HepG2 (cell line): Measurements from ENCODE around the gene RBP5. TPM values are rescaled to one million over a fixed set of nuclear protein-coding genes. Genes with fewer than 3 reads are reported as not detected.

ENCODE experiments used
- CCDC6 ChIP-seq: sonication (generic); formaldehyde crosslinking; IDR thresholded peaks from 2 replicates; pipeline ENCODE4 v1.8.1; 2022; ENCODE audit warnings: mild to moderate bottlenecking, missing genetic modification reagents, moderate library complexity
- DZIP1 ChIP-seq: sonication (generic); formaldehyde crosslinking; IDR thresholded peaks from 2 replicates; pipeline ENCODE4 v1.5.0; 2020; ENCODE audit warnings: mild to moderate bottlenecking, missing genetic modification reagents
- EEA1 ChIP-seq: sonication (generic); formaldehyde crosslinking; IDR thresholded peaks from 2 replicates; pipeline ENCODE4 v1.5.1; 2020; ENCODE audit warnings: mild to moderate bottlenecking, missing genetic modification reagents, borderline replicate concordance
- ELF4 ChIP-seq: sonication (generic); formaldehyde crosslinking; IDR thresholded peaks from 2 replicates; pipeline ENCODE4 v1.5.0; 2020; ENCODE audit warnings: missing genetic modification reagents, mild to moderate bottlenecking, moderate library complexity, borderline replicate concordance
- ETV5 ChIP-seq: IDR thresholded peaks from 2 replicates; pipeline ENCODE4 v1.6.1; 2018; ENCODE audit warnings: missing biosample characterization, missing genetic modification reagents, inconsistent platforms, borderline replicate concordance
- FOXM1 ChIP-seq: sonication (generic); formaldehyde crosslinking; IDR thresholded peaks from 2 replicates; pipeline ENCODE4 v1.5.0; 2020; ENCODE audit warnings: missing genetic modification reagents
- HMG20A ChIP-seq: IDR thresholded peaks from 2 replicates; pipeline ENCODE4 v1.6.1; 2016; ENCODE audit warnings: borderline replicate concordance
- IRX3 ChIP-seq: sonication (generic); formaldehyde crosslinking; IDR thresholded peaks from 2 replicates; pipeline ENCODE4 v1.8.1; 2023; ENCODE audit warnings: mild to moderate bottlenecking, low read depth, missing genetic modification reagents, borderline replicate concordance
- MIER2 ChIP-seq: IDR thresholded peaks from 2 replicates; pipeline ENCODE4 v1.6.1; 2016; ENCODE audit warnings: missing biosample characterization, missing genetic modification reagents
- NFYB ChIP-seq: sonication (generic); formaldehyde crosslinking; IDR thresholded peaks from 2 replicates; pipeline ENCODE4 v1.4.0; 2020; ENCODE audit warnings: missing genetic modification reagents
- NR2C2 ChIP-seq: sonication (generic); formaldehyde crosslinking; IDR thresholded peaks from 2 replicates; pipeline ENCODE4 v1.4.0; 2020; ENCODE audit warnings: missing genetic modification reagents, mild to moderate bottlenecking, moderate library complexity, borderline replicate concordance
- TAF1 ChIP-seq: sonication (generic); formaldehyde crosslinking; IDR thresholded peaks from 2 replicates; pipeline ENCODE4 v1.4.0; 2020; ENCODE audit warnings: missing genetic modification reagents
- TRIM24 ChIP-seq: sonication (generic); formaldehyde crosslinking; IDR thresholded peaks from 2 replicates; pipeline ENCODE4 v1.8.0; 2022; ENCODE audit warnings: mild to moderate bottlenecking, missing genetic modification reagents
- ZBTB34 ChIP-seq: sonication (generic); formaldehyde crosslinking; IDR thresholded peaks from 2 replicates; pipeline ENCODE4 v1.8.0; 2022; ENCODE audit warnings: mild to moderate bottlenecking, missing genetic modification reagents
- ZFP36L2 ChIP-seq: sonication (generic); formaldehyde crosslinking; IDR thresholded peaks from 2 replicates; pipeline ENCODE4 v1.4.0; 2020; ENCODE audit warnings: missing genetic modification reagents
- ZNF256 ChIP-seq: sonication (generic); formaldehyde crosslinking; conservative IDR thresholded peaks from 2 replicates; pipeline ENCODE4 v1.4.0; 2020; ENCODE audit warnings: missing genetic modification reagents
- ZNF33B ChIP-seq: sonication (generic); formaldehyde crosslinking; IDR thresholded peaks from 2 replicates; pipeline ENCODE4 v1.5.1; 2020; ENCODE audit warnings: mild to moderate bottlenecking, missing genetic modification reagents
- ZNF430 ChIP-seq: sonication (generic); formaldehyde crosslinking; IDR thresholded peaks from 2 replicates; pipeline ENCODE4 v1.9.0; 2021; ENCODE audit warnings: mild to moderate bottlenecking, missing genetic modification reagents
- ZNF441 ChIP-seq: sonication (generic); formaldehyde crosslinking; IDR thresholded peaks from 2 replicates; pipeline ENCODE4 v1.7.0; 2021; ENCODE audit warnings: missing genetic modification reagents, borderline replicate concordance
- ZNF484 ChIP-seq: sonication (generic); formaldehyde crosslinking; IDR thresholded peaks from 2 replicates; pipeline ENCODE4 v1.5.1; 2020; ENCODE audit warnings: mild to moderate bottlenecking, low read depth, missing genetic modification reagents, borderline replicate concordance
- ZNF678 ChIP-seq: sonication (generic); formaldehyde crosslinking; IDR thresholded peaks from 2 replicates; pipeline ENCODE4 v1.4.0; 2020; ENCODE audit warnings: mild to moderate bottlenecking, missing genetic modification reagents
- ZXDC ChIP-seq: sonication (generic); formaldehyde crosslinking; IDR thresholded peaks from 2 replicates; pipeline ENCODE4 v1.5.0; 2020; ENCODE audit warnings: mild to moderate bottlenecking, missing genetic modification reagents
- polyA plus RNA-seq, 8 experiments: library from polyadenylated mRNA; depleted of rRNA in 3 of 8; stranded (reverse) in 7 of 8; unstranded in 1 of 8; fragments of >200 nt; fragmentation: Illumina TruSeq in 4 of 8; extraction: Trizol in 4 of 8; gene quantifications; 2 replicates each; pipeline versions ENCODE4 v1.2.1 to v1.2.3, GENCODE V29; 2011 to 2016; ENCODE audit warnings: low read depth in 4 of 8, missing spikeins in 1 of 8, mixed read lengths in 1 of 8; ENCODE audit not compliant: insufficient read depth in 1 of 8
- total RNA-seq, 5 experiments: library from RNA; depleted of rRNA; stranded (reverse); fragments of >200 nt; fragmentation: Illumina TruSeq; extraction: Trizol; gene quantifications; 2 replicates each; pipeline ENCODE4 v1.2.3, GENCODE V29; 2016; ENCODE audit warnings: low read depth in 1 of 5

RBP5 gene
- total and polyA plus RNA-seq, 2 of the 13 experiments (the other 11 are each of a cell fraction or from before 2014, with no cell fraction given): 13.8 to 19.8 TPM

GRCh38 chr12:7108003-7108795 is 20.5 kb downstream of the RBP5 start (continued):
- TF ChIP-seq ZNF678 (CRISPR knock-in tag) (peak; percentile 41; the same call in 1 of the 2 replicates), IRX3 (CRISPR knock-in tag) (no peak), ETV5 (CRISPR knock-in tag) (peak; percentile 93), DZIP1 (CRISPR knock-in tag) (no peak), TRIM24 (CRISPR knock-in tag) (no peak), FOXM1 (CRISPR knock-in tag) (no peak), ZBTB34 (CRISPR knock-in tag) (peak; percentile 85), ZXDC (no peak), TAF1 (CRISPR knock-in tag) (peak; percentile 79), ELF4 (CRISPR knock-in tag) (no peak), ZNF430 (CRISPR knock-in tag) (0 out of 2 replicates have a peak, but pooled peaks have one; percentile 50), HMG20A (no peak; the same call in 1 of the 2 replicates), ZNF256 (CRISPR knock-in tag) (peak; percentile 64; the same call in 1 of the 2 replicates), CCDC6 (CRISPR knock-in tag) (no peak), ZNF33B (CRISPR knock-in tag) (no peak), EEA1 (CRISPR knock-in tag) (no peak), ZNF484 (CRISPR knock-in tag) (no peak), NFYB (CRISPR knock-in tag) (no peak), ZNF441 (CRISPR knock-in tag) (peak; percentile 30; the same call in 1 of the 2 replicates), MIER2 (CRISPR knock-in tag) (no peak; the same call in 1 of the 2 replicates), NR2C2 (CRISPR knock-in tag) (no peak; the same call in 1 of the 2 replicates), ZFP36L2 (CRISPR knock-in tag) (no peak)
